Upper lobe of right lung (tissue), 1 donor: ENCODE measurements around the gene SLF2. TPM values are rescaled to one million over a fixed set of nuclear protein-coding genes. Genes with fewer than 3 reads are reported as not detected.
"Not testable (repeated sequence)": the region's sequence is repeated elsewhere in the genome, so short reads cannot be mapped to it uniquely, and the experiment has no call there.

Source experiments
- ATAC-seq: fragments of 200-7000 bp; cut with Tn5 transposase; one replicate; pipeline ENCODE4 v1.9.1; 2020; ENCODE audit warnings: mild to moderate bottlenecking, moderate library complexity
- DNase-seq: peaks from one replicate; pipeline ENCODE4 v3.0.0-alpha.2; 2020
- H3K27ac ChIP-seq: fragments of 200-600 bp; one replicate; pipeline ENCODE4 v1.8.0; 2022
- H3K27me3 ChIP-seq: fragments of 200-600 bp; one replicate; pipeline ENCODE4 v1.8.0; 2022; ENCODE audit warnings: mild to moderate bottlenecking
- H3K36me3 ChIP-seq: fragments of 200-600 bp; one replicate; pipeline ENCODE4 v1.8.0; 2022
- H3K4me1 ChIP-seq: fragments of 200-600 bp; one replicate; pipeline ENCODE4 v1.8.0; 2022
- H3K4me3 ChIP-seq: fragments of 200-600 bp; one replicate; pipeline ENCODE4 v1.8.0; 2022; ENCODE audit warnings: mild to moderate bottlenecking
- H3K9me3 ChIP-seq: fragments of 200-600 bp; one replicate; pipeline ENCODE4 v1.8.0; 2022
- CTCF ChIP-seq: fragments of 200-600 bp; IDR thresholded peaks from one replicate; pipeline ENCODE4 v1.8.0; 2022; ENCODE audit warnings: antibody characterized with exemption
- intact Hi-C: fragments of 100-400 bp; cut with DNase I; formaldehyde crosslinking; loops from one replicate; pipeline ENCODE4 v1.11.0; 2022
- total RNA-seq: library from RNA; stranded (reverse); fragmentation: NEBNext Ultra II Directional; extraction: Animal tissue kit (Norgen Biotek cat#: 25700); gene quantifications from one replicate; pipeline ENCODE4 v1.2.1, GENCODE V29; 2021
- donor health status: DM: no; HTN: yes; CAD: no; lungs with severe emphysema.

The SLF2 gene
- total RNA-seq, 1 donor from 2014 or later, result 32.9 TPM

GRCh38 chr10:100970914-100971811 is 58.4 kb downstream of the SLF2 start:
- Histone ChIP-seq H3K4me1 (peaks cover 13% of the 10 kb centered on the region), H3K36me3 (peaks cover 5% of the 10 kb centered on the region), H3K9me3 (no peaks in the 10 kb centered on the region), H3K4me3 (no peak overlapping the region), H3K27ac (no peak overlapping the region), H3K27me3 (no peaks in the 10 kb centered on the region)
- TF ChIP-seq CTCF, result no peak
- DNase-seq (no peak), ATAC-seq (peak; percentile 44)
- intact Hi-C loops, result no loop called here

GRCh38 chr10:100972115-100972903 is 59.5 kb downstream of the SLF2 start:
- intact Hi-C loops, result no loop called here
- ATAC-seq (no peak), DNase-seq (no peak)
- no peak overlapping the region for H3K27ac ChIP-seq
- peaks cover 13% of the 10 kb centered on the region for H3K4me1 ChIP-seq
- TF ChIP-seq CTCF, result no peak
- no peaks in the 10 kb centered on the region for H3K36me3 ChIP-seq
- H3K9me3 ChIP-seq, result no peaks in the 10 kb centered on the region
- H3K4me3 ChIP-seq, result no peak overlapping the region
- H3K27me3 ChIP-seq, result no peaks in the 10 kb centered on the region

GRCh38 chr10:100972904-100973535 is 60.3 kb downstream of the SLF2 start:
- Histone ChIP-seq H3K4me3 (no peak overlapping the region), H3K36me3 (no peaks in the 10 kb centered on the region), H3K27me3 (no peaks in the 10 kb centered on the region), H3K4me1 (peaks cover 13% of the 10 kb centered on the region), H3K27ac (no peak overlapping the region), H3K9me3 (no peaks in the 10 kb centered on the region)
- TF ChIP-seq CTCF, result no peak
- no peak for ATAC-seq
- intact Hi-C loops, result no loop called here
- DNase-seq, result no peak

- DNase-seq, ATAC-seq, H3K4me1 ChIP-seq, H3K27me3 ChIP-seq, H3K27ac ChIP-seq, H3K36me3 ChIP-seq, H3K9me3 ChIP-seq, intact Hi-C loops, H3K4me3 ChIP-seq: not testable (repeated sequence)
These were observed 62.6 kb downstream of the SLF2 start for GRCh38 chr10:100975397-100975796.

GRCh38 chr10:100976906-100977305 is 64.1 kb downstream of the SLF2 start:
- no peak for TF ChIP-seq CTCF
- ATAC-seq (no peak), DNase-seq (no peak)
- Histone ChIP-seq H3K9me3 (no peaks in the 10 kb centered on the region), H3K27ac (no peak overlapping the region), H3K27me3 (no peaks in the 10 kb centered on the region), H3K36me3 (peaks cover 16% of the 10 kb centered on the region), H3K4me3 (no peak overlapping the region), H3K4me1 (no peaks in the 10 kb centered on the region)
- intact Hi-C loops, result no loop called here
